ENCODE measurements around the gene ARHGEF25. TPM values are rescaled to one million over a fixed set of nuclear protein-coding genes. Genes with fewer than 3 reads are reported as not detected.

Gene ARHGEF25
- total and polyA plus RNA-seq, 2 of the 13 experiments (the other 11 are each of a cell fraction or from before 2014, with no cell fraction given) = 11.5 to 12.5 TPM

GRCh38 chr12:57619434-57620244, 8.4 kb downstream of the ARHGEF25 start (continued):
- TF ChIP-seq THRA (CRISPR knock-in tag; IDR thresholded peaks at IDR 0.05; ENCODE audit: borderline replicate concordance) = no peak
- TF ChIP-seq HNF1B (CRISPR knock-in tag; IDR thresholded peaks at IDR 0.05) = no peak
- TF ChIP-seq HOXA7 (CRISPR knock-in tag; IDR thresholded peaks at IDR 0.05) = no peak
- peak; percentile 37; the same call in 1 of the 2 replicates for TF ChIP-seq TBX2 (CRISPR knock-in tag; IDR thresholded peaks at IDR 0.05; ENCODE audit: borderline replicate concordance)
- TF ChIP-seq ZFP90 (CRISPR knock-in tag; IDR thresholded peaks at IDR 0.05; ENCODE audit: borderline replicate concordance) = 0 out of 2 replicates have a peak, but pooled peaks have one; percentile 13
- peak; percentile 85 for TF ChIP-seq ZNF777 (CRISPR knock-in tag; IDR thresholded peaks at IDR 0.05)
- TF ChIP-seq POGZ (CRISPR knock-in tag; IDR thresholded peaks at IDR 0.05) = no peak
- TF ChIP-seq CTCF (CRISPR knock-in tag; IDR thresholded peaks at IDR 0.05) = peak; percentile 47
- peak; percentile 23; the same call in 1 of the 2 replicates for TF ChIP-seq STAG1 (CRISPR knock-in tag; IDR thresholded peaks at IDR 0.05)
- 0 out of 2 replicates have a peak, but pooled peaks have one; percentile 34 for TF ChIP-seq ZBTB7B (CRISPR knock-in tag; IDR thresholded peaks at IDR 0.05)
- peak; percentile 75; the same call in 1 of the 2 replicates for TF ChIP-seq LBX2 (CRISPR knock-in tag; IDR thresholded peaks at IDR 0.05; ENCODE audit: borderline replicate concordance)
- TF ChIP-seq ZGPAT (CRISPR knock-in tag; IDR thresholded peaks at IDR 0.05) = peak; percentile 22; the same call in 1 of the 2 replicates
- 0 out of 2 replicates have a peak, but pooled peaks have one; percentile 55 for TF ChIP-seq ZNF598 (CRISPR knock-in tag; IDR thresholded peaks at IDR 0.05; ENCODE audit: borderline replicate concordance)
- TF ChIP-seq PRMT3 (CRISPR knock-in tag; IDR thresholded peaks at IDR 0.05; ENCODE audit: borderline replicate concordance, low read depth) = peak; percentile 69; the same call in 1 of the 2 replicates
- peak; percentile 25 to 39; a peak in 2 of 4 replicates for TF ChIP-seq HMGXB4 (CRISPR knock-in tag; IDR thresholded peaks at IDR 0.05; ENCODE audit: borderline replicate concordance in 1 of 2, low read depth in 1 of 2)
- peak; percentile 60 for TF ChIP-seq RBFOX2 (IDR thresholded peaks at IDR 0.05; ENCODE audit: low read depth, low read length)
- peak; percentile 59; the same call in 1 of the 2 replicates for TF ChIP-seq ZNF441 (CRISPR knock-in tag; IDR thresholded peaks at IDR 0.05; ENCODE audit: borderline replicate concordance)
- peak; percentile 25; the same call in 1 of the 2 replicates for TF ChIP-seq BHLHE40 (IDR thresholded peaks at IDR 0.05; ENCODE audit: low read length)
- 0 out of 2 replicates have a peak, but pooled peaks have one; percentile 32 for TF ChIP-seq ZNF891 (CRISPR knock-in tag; IDR thresholded peaks at IDR 0.05)
